Panc1 (cell line): ENCODE data around the gene NIFK.

Experiments used
- CTCF ChIP-seq: fragments of 450-650 bp; IDR thresholded peaks from 2 replicates; pipeline ENCODE4 v1.5.1; 2017; ENCODE audit warnings: mild to moderate bottlenecking
- POLR2AphosphoS5 ChIP-seq: IDR thresholded peaks from 2 replicates; pipeline ENCODE4 v1.6.1; 2012; ENCODE audit warnings: mild to moderate bottlenecking, low read depth, low read length, moderate library complexity
- TCF7L2 ChIP-seq: IDR thresholded peaks from 2 replicates; pipeline ENCODE4 v1.6.1; 2011; ENCODE audit warnings: mild to moderate bottlenecking, low read depth, low read length, inconsistent platforms
- TF ChIP-seq, protein P1 (sequence below), 2 experiments: IDR thresholded peaks; 2 replicates each; pipeline ENCODE4 v1.6.1; 2011 to 2012; ENCODE audit warnings: low read depth in 2 of 2, control low read depth in 1 of 2, low read length in 1 of 2, mild to moderate bottlenecking in 1 of 2, moderate library complexity in 1 of 2; ENCODE audit not compliant: insufficient read depth in 1 of 2

DNA sequence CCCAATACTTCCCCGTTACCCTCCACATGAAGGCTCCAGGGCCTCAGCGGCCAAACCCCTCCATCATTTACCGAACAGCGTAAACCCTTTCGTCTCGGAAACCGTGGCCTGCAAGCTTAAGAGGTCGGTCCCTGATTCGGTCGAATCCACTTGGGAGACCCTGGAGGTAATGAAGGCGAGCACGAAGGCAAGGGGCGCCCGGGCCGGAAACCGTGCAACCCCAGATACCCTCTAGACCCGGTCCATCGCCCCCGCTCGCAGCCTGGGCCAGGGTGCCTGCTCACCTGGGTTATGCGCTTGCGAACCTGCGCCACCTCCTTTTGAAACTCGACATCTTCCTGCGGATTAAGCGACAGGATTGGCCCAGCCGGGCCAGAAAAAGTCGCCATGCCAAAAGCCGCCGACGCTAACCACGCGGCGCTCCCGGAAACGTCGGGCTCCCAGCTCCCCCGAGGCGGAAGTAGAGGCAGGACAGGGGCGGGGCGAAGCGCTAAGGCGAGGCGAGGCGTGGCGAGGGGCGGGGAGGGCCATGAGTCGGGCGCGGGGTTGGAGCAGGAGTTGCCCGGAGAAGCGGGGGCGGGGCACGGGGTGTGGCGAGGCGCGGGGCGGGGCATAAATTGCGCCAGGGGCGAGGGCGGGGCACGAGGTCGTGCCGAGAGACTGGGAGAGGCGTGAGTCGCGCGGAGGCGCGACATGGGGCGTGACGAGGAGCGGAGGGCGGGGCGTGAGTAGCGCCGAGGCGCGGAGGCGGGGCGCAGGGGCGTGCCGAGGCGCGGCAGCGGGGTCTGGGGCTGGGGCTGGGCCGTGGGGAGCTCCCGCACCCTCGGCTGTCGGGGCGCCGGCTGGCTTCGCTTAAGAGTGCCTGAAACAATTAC lies at the start of gene NIFK:
- TF ChIP-seq CTCF (no peak), POLR2AphosphoS5 (peak; percentile 74), TCF7L2 (no peak)
- TF ChIP-seq, protein P1, sequence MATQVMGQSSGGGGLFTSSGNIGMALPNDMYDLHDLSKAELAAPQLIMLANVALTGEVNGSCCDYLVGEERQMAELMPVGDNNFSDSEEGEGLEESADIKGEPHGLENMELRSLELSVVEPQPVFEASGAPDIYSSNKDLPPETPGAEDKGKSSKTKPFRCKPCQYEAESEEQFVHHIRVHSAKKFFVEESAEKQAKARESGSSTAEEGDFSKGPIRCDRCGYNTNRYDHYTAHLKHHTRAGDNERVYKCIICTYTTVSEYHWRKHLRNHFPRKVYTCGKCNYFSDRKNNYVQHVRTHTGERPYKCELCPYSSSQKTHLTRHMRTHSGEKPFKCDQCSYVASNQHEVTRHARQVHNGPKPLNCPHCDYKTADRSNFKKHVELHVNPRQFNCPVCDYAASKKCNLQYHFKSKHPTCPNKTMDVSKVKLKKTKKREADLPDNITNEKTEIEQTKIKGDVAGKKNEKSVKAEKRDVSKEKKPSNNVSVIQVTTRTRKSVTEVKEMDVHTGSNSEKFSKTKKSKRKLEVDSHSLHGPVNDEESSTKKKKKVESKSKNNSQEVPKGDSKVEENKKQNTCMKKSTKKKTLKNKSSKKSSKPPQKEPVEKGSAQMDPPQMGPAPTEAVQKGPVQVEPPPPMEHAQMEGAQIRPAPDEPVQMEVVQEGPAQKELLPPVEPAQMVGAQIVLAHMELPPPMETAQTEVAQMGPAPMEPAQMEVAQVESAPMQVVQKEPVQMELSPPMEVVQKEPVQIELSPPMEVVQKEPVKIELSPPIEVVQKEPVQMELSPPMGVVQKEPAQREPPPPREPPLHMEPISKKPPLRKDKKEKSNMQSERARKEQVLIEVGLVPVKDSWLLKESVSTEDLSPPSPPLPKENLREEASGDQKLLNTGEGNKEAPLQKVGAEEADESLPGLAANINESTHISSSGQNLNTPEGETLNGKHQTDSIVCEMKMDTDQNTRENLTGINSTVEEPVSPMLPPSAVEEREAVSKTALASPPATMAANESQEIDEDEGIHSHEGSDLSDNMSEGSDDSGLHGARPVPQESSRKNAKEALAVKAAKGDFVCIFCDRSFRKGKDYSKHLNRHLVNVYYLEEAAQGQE (IDR thresholded peaks at IDR 0.05; ENCODE audit: insufficient read depth in 1 of 2, low read depth in 2 of 2, low read length in 1 of 2), result no peak
